Adrenal gland (tissue), 5 donors: ENCODE measurements around the gene ZBED1.

Experiments
- CTCF ChIP-seq, 6 experiments: fragments of 450-650 bp in 4 of 6; fragments of 200-600 bp in 2 of 6; sonication (generic) in 1 of 6; IDR thresholded peaks; 1 replicate in 5 of 6; 2 replicates in 1 of 6; pipeline versions ENCODE4 v1.5.1 to v1.8.0; 2016 to 2021; ENCODE audit warnings: antibody characterized with exemption in 6 of 6, mild to moderate bottlenecking in 2 of 6, moderate library complexity in 1 of 6
- POLR2A ChIP-seq, 2 donors: fragments of 450-650 bp; IDR thresholded peaks; one replicate each; pipeline ENCODE4 v1.6.1; 2017; ENCODE audit warnings: antibody characterized with exemption in 2 of 2, mild to moderate bottlenecking in 2 of 2, moderate library complexity in 1 of 2
- donor health status: DM: no; HTN: no; CAD: no.

GRCh38 chrX:2471641-2472040 lies 29.1 kb downstream of the ZBED1 start:
- TF ChIP-seq POLR2A (IDR thresholded peaks at IDR 0.05): no peak
- TF ChIP-seq CTCF (IDR thresholded peaks at IDR 0.05): no peak
